GM12878 (cell line): ENCODE measurements around the gene TARP.

Source experiments
- ATAC-seq: fragments of 200-7000 bp; cut with Tn5 transposase; 3 replicates; pipeline ENCODE4 v1.9.1; 2020; ENCODE audit warnings: mild to moderate bottlenecking, moderate library complexity
- BruUV-seq: library from RNA; stranded (reverse); fragments of 400-500 nt; replicated peaks from 2 replicates; lab custom pipeline; 2021; lab: Mats Ljungman, UMichigan
- CTCF ChIA-PET: fragments of 300-600 bp; sonication (Branson Sonifier 250); formaldehyde crosslinking; extraction: SDS; loops from one replicate; lab custom pipeline; 2021; ENCODE audit warnings: inconsistent platforms; lab: Yijun Ruan, JAX
- POLR2A ChIA-PET: fragments of 350-600 bp; formaldehyde crosslinking; extraction: SDS; loops from one replicate; lab custom pipeline; 2021; ENCODE audit warnings: inconsistent platforms; lab: Charles Lee
- RAD21 ChIA-PET: fragments of 300-600 bp; sonication (Branson Sonifier 250); formaldehyde crosslinking; loops from one replicate; lab custom pipeline; 2023; ENCODE audit warnings: antibody characterized with exemption; ENCODE audit not compliant: unreplicated experiment; lab: Charles Lee
- SMC1A ChIA-PET: fragments of 300-600 bp; sonication (Branson Sonifier 250); formaldehyde crosslinking; loops from one replicate; lab custom pipeline; 2023; ENCODE audit not compliant: unreplicated experiment, uncharacterized antibody; lab: Charles Lee
- DNase-seq: peaks from one replicate; pipeline ENCODE4 v3.0.0-alpha.2; 2011; ENCODE audit warnings: low read depth, low spot score
- FAIRE-seq: peaks from 3 replicates; lab custom pipeline; 2011; peaks lifted over from hg19 to GRCh38; lab: Jason Lieb, UNC
- H2AFZ ChIP-seq: 2 replicates; pipeline ENCODE4 v1.6.0; 2011; ENCODE audit warnings: low read depth, low read length, control low read depth; ENCODE audit not compliant: control insufficient read depth
- H3K27ac ChIP-seq: 2 replicates; pipeline ENCODE4 v1.5.1; 2011; ENCODE audit warnings: control low read depth; ENCODE audit not compliant: control insufficient read depth, insufficient read depth
- H3K27me3 ChIP-seq, 2 experiments: replicated peaks in 1 of 2; 2 replicates each; pipeline versions ENCODE4 v1.6.0 to v1.6.1; 2011; ENCODE audit warnings: low read length in 1 of 2; ENCODE audit not compliant: control insufficient read depth in 2 of 2, insufficient read depth in 2 of 2
- H3K36me3 ChIP-seq, 2 experiments: 2 replicates each; pipeline ENCODE4 v1.5.1; 2011; ENCODE audit warnings: low read length in 1 of 2; ENCODE audit not compliant: control insufficient read depth in 2 of 2, insufficient read depth in 2 of 2
- H3K4me1 ChIP-seq: 2 replicates; pipeline ENCODE4 v1.6.1; 2011; ENCODE audit warnings: mild to moderate bottlenecking, low read length, moderate library complexity, mixed read lengths; ENCODE audit not compliant: control insufficient read depth, insufficient read depth
- H3K4me2 ChIP-seq: 2 replicates; pipeline ENCODE4 v1.6.0; 2011; ENCODE audit warnings: control low read depth; ENCODE audit not compliant: control insufficient read depth, insufficient read depth
- H3K4me3 ChIP-seq: fragments of 200-600 bp; sonication (generic); 2 replicates; pipeline ENCODE4 v1.5.1; 2016
- H3K79me2 ChIP-seq: 2 replicates; pipeline ENCODE4 v1.6.0; 2011; ENCODE audit warnings: low read length; ENCODE audit not compliant: control insufficient read depth, insufficient read depth
- H3K9ac ChIP-seq: 2 replicates; pipeline ENCODE4 v1.8.0; 2011; ENCODE audit warnings: low read length, control low read depth, mixed read lengths; ENCODE audit not compliant: control insufficient read depth, insufficient read depth
- H3K9me3 ChIP-seq: replicated peaks from 3 replicates; pipeline ENCODE4 v1.5.1; 2011; ENCODE audit warnings: mild to moderate bottlenecking, low read length; ENCODE audit not compliant: control insufficient read depth, insufficient read depth
- H4K20me1 ChIP-seq: 2 replicates; pipeline ENCODE4 v1.6.0; 2011; ENCODE audit not compliant: control insufficient read depth, insufficient read depth
- ASH2L ChIP-seq: fragments of 300-600, 200-600 bp; sonication (generic); IDR thresholded peaks from 2 replicates; pipeline ENCODE4 v1.6.1; 2017; ENCODE audit warnings: low read depth, mild to moderate bottlenecking, borderline replicate concordance
- BCL11A ChIP-seq: IDR thresholded peaks from 2 replicates; pipeline ENCODE4 v1.6.1; 2011; ENCODE audit warnings: low read depth, low read length
- ESRRA ChIP-seq: IDR thresholded peaks from 2 replicates; pipeline ENCODE4 v1.6.1; 2012; ENCODE audit warnings: mild to moderate bottlenecking, low read length, improper control_type of control experiment
- IKZF1 ChIP-seq: fragments of 450-650 bp; conservative IDR thresholded peaks from 2 replicates; pipeline ENCODE4 v1.6.1; 2017; ENCODE audit warnings: antibody characterized with exemption, mild to moderate bottlenecking
- IKZF2 ChIP-seq, 2 experiments: fragments of 450-650 bp; IDR thresholded peaks; 2 replicates each; pipeline ENCODE4 v1.6.1; 2017; ENCODE audit warnings: mild to moderate bottlenecking in 2 of 2, moderate library complexity in 2 of 2
- KDM1A ChIP-seq: fragments of 200-600 bp; sonication (generic); IDR thresholded peaks from 2 replicates; pipeline ENCODE4 v1.6.1; 2016; ENCODE audit warnings: borderline replicate concordance
- POLR2A ChIP-seq: IDR thresholded peaks from 2 replicates; pipeline ENCODE4 v1.6.1; 2011; ENCODE audit warnings: low read depth, mild to moderate bottlenecking, low read length
- RAD21 ChIP-seq: IDR thresholded peaks from 2 replicates; pipeline ENCODE4 v1.6.1; 2011; ENCODE audit warnings: mild to moderate bottlenecking, low read depth, low read length, moderate library complexity; ENCODE audit not compliant: insufficient read depth
- RUNX3 ChIP-seq: IDR thresholded peaks from 2 replicates; pipeline ENCODE4 v1.6.1; 2012; ENCODE audit warnings: low read length, inconsistent platforms
- SIN3A ChIP-seq: IDR thresholded peaks from 2 replicates; pipeline ENCODE4 v1.6.1; 2012; ENCODE audit warnings: low read depth, low read length, improper control_type of control experiment
- SMARCA5 ChIP-seq: fragments of 450-650 bp; IDR thresholded peaks from 2 replicates; pipeline ENCODE4 v1.6.1; 2017; ENCODE audit warnings: mild to moderate bottlenecking
- STAT1 ChIP-seq: fragments of 450-650 bp; conservative IDR thresholded peaks from 2 replicates; pipeline ENCODE4 v1.6.1; 2014; ENCODE audit warnings: antibody characterized with exemption, mild to moderate bottlenecking
- SUPT20H ChIP-seq: IDR thresholded peaks from 2 replicates; pipeline ENCODE4 v1.6.1; 2011; ENCODE audit warnings: low read depth, mild to moderate bottlenecking, low read length, moderate library complexity, borderline replicate concordance; ENCODE audit not compliant: control insufficient read depth
- TARDBP ChIP-seq: IDR thresholded peaks from 2 replicates; pipeline ENCODE4 v1.6.1; 2016; ENCODE audit warnings: borderline replicate concordance
- ZNF622 ChIP-seq: fragments of 450-650 bp; IDR thresholded peaks from 2 replicates; pipeline ENCODE4 v1.6.1; 2017; ENCODE audit warnings: mild to moderate bottlenecking, inconsistent platforms
- WGBS: methylation state at CpG from one replicate; pipeline ENCODE4 v1.1.6; 2016; ENCODE audit warnings: low lambda C conversion rate; ENCODE audit not compliant: insufficient replicate concordance, insufficient coverage; ENCODE audit errors: missing lambda C conversion rate; 5-methylcytosine and 5-hydroxymethylcytosine counted together
- in situ Hi-C: fragments of 300-500 bp; cut with MboI; formaldehyde crosslinking; loops from 9 replicates; pipeline ENCODE4 v1.14.3; 2018; ENCODE audit warnings: mixed read lengths
- intact Hi-C: fragments of 100-400 bp; cut with micrococcal nuclease; formaldehyde crosslinking; loops from one replicate; pipeline ENCODE4 v1.14.2; 2022; ENCODE audit not compliant: unreplicated experiment
- TF ChIP-seq, protein P1 (sequence below): IDR thresholded peaks from 2 replicates; pipeline ENCODE4 v1.6.1; 2011; ENCODE audit warnings: borderline replicate concordance, low read depth, mild to moderate bottlenecking, moderate library complexity, mixed read lengths, low read length; ENCODE audit not compliant: insufficient read depth; ENCODE audit errors: extremely low read length

TARP gene

DNA sequence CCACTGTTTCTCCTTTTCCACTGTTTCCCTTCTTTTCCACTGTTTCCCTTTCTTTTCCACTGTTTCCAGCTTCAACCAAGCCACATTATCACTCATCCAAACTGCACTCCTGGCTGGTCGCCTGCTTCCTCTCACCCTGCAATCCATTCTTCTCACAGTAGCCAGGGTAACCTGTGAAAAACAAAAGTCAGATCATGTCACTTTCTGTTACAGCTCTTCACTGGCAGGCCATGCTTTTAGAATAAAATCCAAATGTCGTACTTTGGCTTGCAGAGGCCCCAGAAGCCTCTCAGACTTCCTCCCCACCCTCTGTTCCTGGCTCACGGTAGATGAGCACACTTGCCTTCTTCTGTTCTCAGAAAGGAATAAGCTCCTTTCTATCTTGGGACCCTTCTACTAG lies 61.5 kb downstream of the TARP start:
- Histone ChIP-seq H3K9me3 (no peaks in the 10 kb centered on the region), H3K79me2 (no peaks in the 10 kb centered on the region; the same call in none of the 2 replicates), H3K4me3 (no peak overlapping the region), H3K36me3 (peaks cover 10 to 31% of the 10 kb centered on the region in 2 experiments), H3K27me3 (no peaks in the 10 kb centered on the region), H3K4me1 (no peaks in the 10 kb centered on the region), H3K27ac (no peak overlapping the region), H3K9ac (no peak overlapping the region), H4K20me1 (no peaks in the 10 kb centered on the region), H3K4me2 (no peak overlapping the region), H2AFZ (no peak overlapping the region)
- FAIRE-seq (no peak), DNase-seq (no peak), ATAC-seq (no peak)
- ChIA-PET RAD21 (no interaction called here), SMC1A (interaction anchor here (1.0 to 3.2 kb wide), 6 partner anchors 10 to 123 kb away, joined by 5 to 20 read pairs (median 6); no protein-coding TSS in a partner anchor), POLR2A (interaction anchor here (1.2 kb wide), 1 partner anchor 15 kb away, joined by 3 read pairs; no protein-coding TSS in a partner anchor), CTCF (interaction anchor here (1.0 to 4.4 kb wide), 10 partner anchors 11 to 294 kb away, joined by 3 to 25 read pairs (median 6); no protein-coding TSS in a partner anchor)
- TF ChIP-seq KDM1A, result no peak
- TF ChIP-seq ZNF622, result no peak
- no TSS peak for BruUV-seq
- intact Hi-C loops (no loop called here), in situ Hi-C loops (loop anchor here (25.0 kb wide), 1 partner anchor 125 kb away; no protein-coding TSS in a partner anchor)
- 64% methylated on average over 3 of the region's 3 CpGs for WGBS

DNA sequence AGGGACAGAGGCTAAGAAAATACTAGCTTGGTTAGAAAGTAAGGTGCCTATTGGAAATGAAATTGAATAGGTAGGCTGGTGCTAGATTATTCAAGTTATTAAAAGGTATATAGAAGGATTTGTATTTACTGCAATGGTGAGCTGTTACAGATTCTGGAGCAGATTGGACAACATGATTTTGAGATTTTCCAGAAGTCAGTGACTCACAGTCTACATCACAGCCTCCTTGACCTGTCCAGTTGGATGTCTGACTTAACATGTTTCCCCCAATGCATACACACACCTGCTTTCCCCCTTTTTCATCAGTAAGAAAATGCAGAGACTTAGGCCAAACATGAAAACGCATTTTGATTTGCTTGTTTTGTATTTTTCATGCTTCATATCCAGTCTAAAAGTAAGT lies 62.0 kb downstream of the TARP start:
- Histone ChIP-seq H3K4me2 (no peak overlapping the region), H3K79me2 (no peaks in the 10 kb centered on the region; the same call in none of the 2 replicates), H3K9ac (no peak overlapping the region), H3K9me3 (no peaks in the 10 kb centered on the region), H2AFZ (no peak overlapping the region), H3K27ac (no peak overlapping the region), H4K20me1 (no peaks in the 10 kb centered on the region), H3K27me3 (no peaks in the 10 kb centered on the region), H3K4me3 (no peak overlapping the region), H3K4me1 (no peaks in the 10 kb centered on the region), H3K36me3 (peaks cover 7 to 30% of the 10 kb centered on the region in 2 experiments)
- RAD21 ChIA-PET, result no interaction called here
- WGBS, result 22% methylated on average over 1 of the region's 1 CpG
- POLR2A ChIA-PET, result interaction anchor here (1.2 kb wide), 1 partner anchor 15 kb away, joined by 3 read pairs; no protein-coding TSS in a partner anchor
- CTCF ChIA-PET, result interaction anchor here (1.0 to 4.4 kb wide), 10 partner anchors 11 to 294 kb away, joined by 3 to 25 read pairs (median 6); no protein-coding TSS in a partner anchor
- ATAC-seq (no peak), FAIRE-seq (no peak), DNase-seq (no peak)
- SMC1A ChIA-PET, result interaction anchor here (1.0 to 3.2 kb wide), 5 partner anchors 10 to 123 kb away, joined by 5 to 20 read pairs (median 7); no protein-coding TSS in a partner anchor
- BruUV-seq, result no TSS peak
- intact Hi-C loops (no loop called here), in situ Hi-C loops (loop anchor here (25.0 kb wide), 1 partner anchor 126 kb away; no protein-coding TSS in a partner anchor)
- no peak for TF ChIP-seq IKZF1
- TF ChIP-seq SIN3A, result no peak
- no peak for TF ChIP-seq ESRRA
- TF ChIP-seq RAD21, result no peak
- TF ChIP-seq, protein P1, sequence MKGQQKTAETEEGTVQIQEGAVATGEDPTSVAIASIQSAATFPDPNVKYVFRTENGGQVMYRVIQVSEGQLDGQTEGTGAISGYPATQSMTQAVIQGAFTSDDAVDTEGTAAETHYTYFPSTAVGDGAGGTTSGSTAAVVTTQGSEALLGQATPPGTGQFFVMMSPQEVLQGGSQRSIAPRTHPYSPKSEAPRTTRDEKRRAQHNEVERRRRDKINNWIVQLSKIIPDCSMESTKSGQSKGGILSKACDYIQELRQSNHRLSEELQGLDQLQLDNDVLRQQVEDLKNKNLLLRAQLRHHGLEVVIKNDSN, result no peak
- no peak for TF ChIP-seq STAT1
- no peak for TF ChIP-seq SUPT20H
- TF ChIP-seq ASH2L, result no peak
- TF ChIP-seq RUNX3, result no peak
- no peak for TF ChIP-seq IKZF2 (IDR thresholded peaks at IDR 0.05)
- TF ChIP-seq SMARCA5, result no peak
- TF ChIP-seq TARDBP, result no peak
- no peak for TF ChIP-seq BCL11A
- no peak for TF ChIP-seq POLR2A
